Panc1 (cell line): ENCODE results near the gene ARMS2.

Experiments used
- CTCF ChIP-seq: fragments of 450-650 bp; IDR thresholded peaks from 2 replicates; pipeline ENCODE4 v1.5.1; 2017; ENCODE audit warnings: mild to moderate bottlenecking
- POLR2AphosphoS5 ChIP-seq: IDR thresholded peaks from 2 replicates; pipeline ENCODE4 v1.6.1; 2012; ENCODE audit warnings: mild to moderate bottlenecking, low read depth, low read length, moderate library complexity
- REST ChIP-seq, 2 experiments: IDR thresholded peaks; 2 replicates each; pipeline ENCODE4 v1.6.1; 2011 to 2012; ENCODE audit warnings: low read depth in 2 of 2, control low read depth in 1 of 2, low read length in 1 of 2, mild to moderate bottlenecking in 1 of 2, moderate library complexity in 1 of 2; ENCODE audit not compliant: insufficient read depth in 1 of 2
- SIN3A ChIP-seq: IDR thresholded peaks from 2 replicates; pipeline ENCODE4 v1.6.1; 2012; ENCODE audit warnings: low read depth, mild to moderate bottlenecking, low read length, moderate library complexity, borderline replicate concordance; ENCODE audit not compliant: insufficient read depth
- TCF7L2 ChIP-seq: IDR thresholded peaks from 2 replicates; pipeline ENCODE4 v1.6.1; 2011; ENCODE audit warnings: mild to moderate bottlenecking, low read depth, low read length, inconsistent platforms

- TF ChIP-seq CTCF (no peak), POLR2AphosphoS5 (no peak), SIN3A (no peak), REST (IDR thresholded peaks at IDR 0.05; ENCODE audit: insufficient read depth in 1 of 2, low read depth in 2 of 2, low read length in 1 of 2) (no peak), TCF7L2 (no peak)
Measured at GRCh38 chr10:122485670-122486069, 31.2 kb downstream of the ARMS2 start.
